SK-N-SH treated with all-trans-retinoic acid at 6 μM for 48 hours (cell line): ENCODE measurements around the gene SLC25A17.
"Not testable (repeated sequence)": the region's sequence is repeated elsewhere in the genome, so short reads cannot be mapped to it uniquely, and the experiment has no call there.

Source experiments
- ATAC-seq: fragments of 200-7000 bp; cut with Tn5 transposase; 3 replicates; pipeline ENCODE4 v1.9.1; 2020; ENCODE audit warnings: mild to moderate bottlenecking, moderate library complexity
- ARNTL ChIP-seq: fragments of 450-650 bp; formaldehyde crosslinking; IDR thresholded peaks from 2 replicates; pipeline ENCODE4 v1.5.0; 2020; ENCODE audit warnings: low read depth, mild to moderate bottlenecking, moderate library complexity, borderline replicate concordance
- BACH2 ChIP-seq: fragments of 250-450 bp; sonication (Bioruptor Pico); IDR thresholded peaks from 2 replicates; pipeline ENCODE4 v1.9.0; 2021; ENCODE audit warnings: mild to moderate bottlenecking, borderline replicate concordance
- CREB5 ChIP-seq: fragments of 250-450 bp; sonication (Bioruptor Pico); IDR thresholded peaks from 2 replicates; pipeline ENCODE4 v1.5.1; 2020; ENCODE audit warnings: low read depth, mild to moderate bottlenecking, moderate library complexity
- CSDC2 ChIP-seq: fragments of 250-450 bp; sonication (Bioruptor Pico); IDR thresholded peaks from 2 replicates; pipeline ENCODE4 v1.5.0; 2020; ENCODE audit warnings: mild to moderate bottlenecking, moderate library complexity
- CSRNP3 ChIP-seq: fragments of 250-450 bp; sonication (Bioruptor Pico); IDR thresholded peaks from 2 replicates; pipeline ENCODE4 v1.5.1; 2021; ENCODE audit warnings: mild to moderate bottlenecking, moderate library complexity
- ESRRG ChIP-seq: fragments of 250-450 bp; sonication (Bioruptor Pico); IDR thresholded peaks from 2 replicates; pipeline ENCODE4 v1.6.1; 2021; ENCODE audit warnings: mild to moderate bottlenecking
- GLIS3 ChIP-seq: fragments of 250-450 bp; sonication (Bioruptor Pico); IDR thresholded peaks from 2 replicates; pipeline ENCODE4 v1.5.0; 2020; ENCODE audit warnings: mild to moderate bottlenecking, moderate library complexity
- ISL1 ChIP-seq: fragments of 250-450 bp; sonication (Bioruptor Pico); IDR thresholded peaks from 2 replicates; pipeline ENCODE4 v2.1.2; 2022; ENCODE audit warnings: mild to moderate bottlenecking, moderate library complexity
- OSR1 ChIP-seq: fragments of 250-450 bp; sonication (Bioruptor Pico); IDR thresholded peaks from 2 replicates; pipeline ENCODE4 v1.8.0; 2022; ENCODE audit warnings: moderate library complexity, mild to moderate bottlenecking, inconsistent platforms
- PATZ1 ChIP-seq: fragments of 250-450 bp; sonication (Bioruptor Pico); IDR thresholded peaks from 2 replicates; pipeline ENCODE4 v1.8.0; 2020; ENCODE audit warnings: mild to moderate bottlenecking, moderate library complexity, borderline replicate concordance
- POU6F1 ChIP-seq: fragments of 250-450 bp; sonication (Bioruptor Pico); IDR thresholded peaks from 2 replicates; pipeline ENCODE4 v1.8.0; 2021; ENCODE audit warnings: low read depth, mild to moderate bottlenecking, moderate library complexity, borderline replicate concordance
- PPARA ChIP-seq: fragments of 250-450 bp; sonication (Bioruptor Pico); IDR thresholded peaks from 2 replicates; pipeline ENCODE4 v1.5.0; 2020; ENCODE audit warnings: mild to moderate bottlenecking, borderline replicate concordance
- RARB ChIP-seq: fragments of 250-450 bp; sonication (Bioruptor Pico); IDR thresholded peaks from 2 replicates; pipeline ENCODE4 v1.8.0; 2021; ENCODE audit warnings: mild to moderate bottlenecking, moderate library complexity
- SNAI2 ChIP-seq: fragments of 250-450 bp; sonication (Bioruptor Pico); IDR thresholded peaks from 2 replicates; pipeline ENCODE4 v1.5.0; 2020; ENCODE audit warnings: mild to moderate bottlenecking, moderate library complexity
- TCF4 ChIP-seq: fragments of 250-450 bp; sonication (Bioruptor Pico); IDR thresholded peaks from 2 replicates; pipeline ENCODE4 v1.8.0; 2021; ENCODE audit warnings: mild to moderate bottlenecking, moderate library complexity, borderline replicate concordance
- TOX ChIP-seq: fragments of 250-450 bp; sonication (Bioruptor Pico); IDR thresholded peaks from 2 replicates; pipeline ENCODE4 v1.8.0; 2021; ENCODE audit warnings: mild to moderate bottlenecking, moderate library complexity, borderline replicate concordance
- ZC3H10 ChIP-seq: fragments of 250-450 bp; sonication (Bioruptor Pico); IDR thresholded peaks from 2 replicates; pipeline ENCODE4 v1.5.1; 2021; ENCODE audit warnings: mild to moderate bottlenecking, moderate library complexity
- ZFP3 ChIP-seq: fragments of 250-450 bp; sonication (Bioruptor Pico); IDR thresholded peaks from 2 replicates; pipeline ENCODE4 v1.5.0; 2020; ENCODE audit warnings: mild to moderate bottlenecking, moderate library complexity
- ZFP30 ChIP-seq: fragments of 450-650 bp; formaldehyde crosslinking; IDR thresholded peaks from 2 replicates; pipeline ENCODE4 v1.5.0; 2022; ENCODE audit warnings: mild to moderate bottlenecking, moderate library complexity
- ZNF565 ChIP-seq: fragments of 450-650 bp; formaldehyde crosslinking; conservative IDR thresholded peaks from 2 replicates; pipeline ENCODE4 v1.5.0; 2020; ENCODE audit warnings: low read depth, mild to moderate bottlenecking, moderate library complexity
- ZNF70 ChIP-seq: fragments of 450-650 bp; formaldehyde crosslinking; IDR thresholded peaks from 2 replicates; pipeline ENCODE4 v1.5.0; 2020; ENCODE audit warnings: mild to moderate bottlenecking, moderate library complexity
- ZNF8 ChIP-seq: fragments of 450-650 bp; formaldehyde crosslinking; IDR thresholded peaks from 2 replicates; pipeline ENCODE4 v1.5.0; 2020; ENCODE audit warnings: mild to moderate bottlenecking, moderate library complexity

SLC25A17 gene

GRCh38 chr22:40855979-40856512 is 36.9 kb upstream of the SLC25A17 start (continued):
- TF ChIP-seq PPARA (CRISPR knock-in tag) (no peak), ESRRG (no peak)

- ATAC-seq, result no peak
- no peak for TF ChIP-seq GLIS3 (CRISPR knock-in tag)
- no peak for TF ChIP-seq PPARA (CRISPR knock-in tag)
- TF ChIP-seq BACH2 (CRISPR knock-in tag), result no peak
- TF ChIP-seq ZNF70, result no peak
- TF ChIP-seq RARB (CRISPR knock-in tag), result no peak
- TF ChIP-seq ISL1 (CRISPR knock-in tag), result no peak
- no peak for TF ChIP-seq CSRNP3 (CRISPR knock-in tag)
- no peak for TF ChIP-seq ZFP3 (CRISPR knock-in tag)
- no peak for TF ChIP-seq ZC3H10
- TF ChIP-seq ESRRG, result no peak
- no peak for TF ChIP-seq CSDC2 (CRISPR knock-in tag)
- no peak for TF ChIP-seq TCF4 (CRISPR knock-in tag)
- no peak for TF ChIP-seq ARNTL (CRISPR knock-in tag)
- no peak for TF ChIP-seq SNAI2 (CRISPR knock-in tag)
- no peak for TF ChIP-seq ZNF8 (CRISPR knock-in tag)
- TF ChIP-seq POU6F1, result no peak
- no peak for TF ChIP-seq ZFP30 (CRISPR knock-in tag)
- no peak for TF ChIP-seq TOX (CRISPR knock-in tag)
Observed at GRCh38 chr22:40855071-40855978, 36.2 kb upstream of the SLC25A17 start.

GRCh38 chr22:40853961-40854360 is 34.8 kb upstream of the SLC25A17 start:
- TF ChIP-seq ARNTL (CRISPR knock-in tag) (no peak), GLIS3 (CRISPR knock-in tag) (no peak), ZNF8 (CRISPR knock-in tag) (no peak), BACH2 (CRISPR knock-in tag) (no peak), ZC3H10 (no peak), POU6F1 (no peak), PPARA (CRISPR knock-in tag) (no peak), ISL1 (CRISPR knock-in tag) (no peak), ZNF565 (CRISPR knock-in tag) (no peak), RARB (CRISPR knock-in tag) (no peak), ESRRG (no peak), SNAI2 (CRISPR knock-in tag) (no peak), CSDC2 (CRISPR knock-in tag) (no peak), ZFP30 (CRISPR knock-in tag) (no peak), ZFP3 (CRISPR knock-in tag) (no peak), TCF4 (CRISPR knock-in tag) (no peak)
- no peak for ATAC-seq

GRCh38 chr22:40853333-40853732 is 34.2 kb upstream of the SLC25A17 start:
- no peak for ATAC-seq
- TF ChIP-seq ZNF8 (CRISPR knock-in tag) (no peak), TOX (CRISPR knock-in tag) (no peak), POU6F1 (no peak), RARB (CRISPR knock-in tag) (no peak), CREB5 (no peak), ISL1 (CRISPR knock-in tag) (no peak), ZFP3 (CRISPR knock-in tag) (no peak), BACH2 (CRISPR knock-in tag) (no peak), ZNF70 (no peak), PPARA (CRISPR knock-in tag) (no peak), PATZ1 (CRISPR knock-in tag) (no peak), ZNF565 (CRISPR knock-in tag) (no peak), OSR1 (CRISPR knock-in tag) (no peak), ARNTL (CRISPR knock-in tag) (no peak), SNAI2 (CRISPR knock-in tag) (no peak)

- ATAC-seq, result not testable (repeated sequence)
Observed at GRCh38 chr22:40845816-40846215, 26.7 kb upstream of the SLC25A17 start.
